RKO (cell line): ENCODE measurements around the gene RAB17.
"Not testable (repeated sequence)": the region's sequence is repeated elsewhere in the genome, so short reads cannot be mapped to it uniquely, and the experiment has no call there.

Experiments used
- DNase-seq: peaks from one replicate; pipeline ENCODE4 v3.0.0-alpha.2; 2016; ENCODE audit warnings: low spot score

Gene RAB17

DNA sequence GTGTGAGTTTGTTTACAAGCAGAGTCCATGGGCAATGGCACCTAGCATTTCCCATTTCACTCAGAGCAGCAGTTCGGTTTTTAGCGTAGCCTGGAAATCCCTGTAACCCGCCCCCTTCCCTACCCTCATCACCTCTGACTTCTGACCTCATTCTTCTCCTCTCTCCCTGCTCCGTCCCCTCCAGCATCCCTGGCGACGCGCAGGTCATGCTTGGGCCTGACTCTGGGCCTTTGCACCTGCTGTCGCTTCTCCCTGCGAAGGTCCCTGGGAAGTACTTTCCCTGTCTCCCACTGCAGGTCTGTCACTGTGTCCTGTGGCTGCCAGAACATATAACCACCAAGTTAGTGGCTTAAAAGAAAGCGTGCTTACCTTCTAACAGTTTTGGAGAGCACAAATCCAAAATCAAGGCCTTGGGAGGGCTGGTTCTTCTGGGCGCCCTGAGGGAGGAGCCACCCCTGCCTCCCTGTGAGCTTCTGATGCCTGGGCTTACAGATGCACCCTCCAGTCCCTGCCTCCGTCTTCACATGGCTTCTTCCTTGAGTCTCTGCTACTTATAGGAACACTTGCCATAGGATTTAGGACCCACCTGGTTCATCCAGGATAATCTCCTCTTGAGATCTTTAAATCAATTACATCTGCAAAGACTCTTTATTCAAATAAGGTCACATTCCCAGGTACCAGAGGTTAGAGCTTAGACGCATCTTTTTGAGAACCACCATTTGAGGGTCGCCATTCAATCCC is 8.1 kb upstream of the RAB17 start:
- no peak for DNase-seq

DNA sequence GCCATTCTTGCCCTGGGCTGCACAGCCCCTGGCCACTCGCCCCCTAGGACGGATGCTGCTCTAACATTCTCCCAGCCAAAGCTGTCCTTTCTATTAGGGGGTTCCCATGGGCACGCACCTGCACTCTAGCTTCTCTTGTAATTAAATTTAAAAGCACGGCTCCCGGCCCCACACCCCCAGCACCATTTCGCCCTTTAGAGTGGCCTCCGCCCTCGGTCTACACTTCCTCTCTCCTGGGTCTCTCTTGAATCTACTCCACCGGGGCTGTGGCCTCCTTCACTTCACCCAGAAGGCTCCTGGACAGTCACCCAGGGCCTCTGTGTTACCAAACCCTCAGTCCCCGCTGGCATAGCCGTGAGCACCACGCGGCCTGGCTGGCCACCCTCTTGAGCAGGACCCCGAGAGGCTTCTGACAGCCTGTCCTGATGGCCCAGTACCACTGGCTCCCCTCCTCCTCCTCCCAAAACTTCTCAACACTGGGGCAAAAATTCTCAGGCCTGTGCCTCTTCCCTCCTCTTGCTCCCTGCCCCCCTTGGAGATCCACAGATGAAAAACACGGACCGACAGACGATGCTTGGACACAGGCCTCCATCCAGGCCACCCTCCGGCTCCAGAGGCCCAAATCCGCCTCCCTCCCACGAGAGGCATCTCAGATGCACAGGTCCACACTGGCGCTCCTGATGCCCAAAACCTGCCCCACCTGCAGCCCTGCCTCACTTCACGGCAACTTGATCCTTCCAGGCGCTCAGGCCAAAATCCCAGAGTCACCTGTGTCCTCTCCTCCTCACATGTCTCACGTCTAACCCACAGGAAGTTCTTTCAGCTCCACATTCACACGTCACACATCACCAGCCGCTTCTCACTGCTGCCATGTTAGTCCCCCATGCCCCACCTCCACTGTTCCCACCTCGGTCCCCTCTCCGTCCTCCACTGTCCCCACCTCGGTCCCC is 6.9 kb upstream of the RAB17 start:
- DNase-seq, result no peak

DNA sequence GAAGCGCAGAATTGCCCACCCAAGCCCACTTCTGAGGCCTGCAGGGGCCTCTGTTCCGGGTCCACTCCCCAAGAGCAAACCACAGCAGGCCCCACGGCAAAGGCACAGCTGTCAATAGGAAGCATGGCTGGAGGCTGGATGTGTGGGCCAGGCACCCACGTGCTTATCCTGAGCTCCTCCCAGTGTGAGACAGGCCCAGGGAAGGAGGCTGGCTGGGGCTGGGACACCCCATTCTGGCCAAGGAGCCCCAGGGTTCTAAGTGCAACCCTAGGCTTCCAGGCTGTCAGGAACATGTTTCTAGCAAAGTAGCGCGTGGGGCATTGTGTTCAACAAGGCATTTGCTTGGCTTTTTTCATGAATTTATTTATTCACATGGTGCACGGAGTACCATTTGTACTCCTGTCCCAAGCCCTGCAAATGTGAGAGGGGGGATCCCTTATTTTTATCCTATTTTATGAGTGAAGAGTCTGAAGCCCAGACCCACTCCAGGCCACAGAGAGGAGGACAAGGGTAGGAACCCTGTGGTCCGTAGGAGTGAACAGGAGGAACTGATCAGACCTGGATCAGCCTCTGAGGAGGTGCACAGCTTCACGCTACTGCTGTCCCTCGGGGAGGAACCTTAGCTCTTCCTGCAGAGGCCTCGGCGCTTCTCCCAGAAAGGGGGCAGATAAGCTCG is 6.1 kb upstream of the RAB17 start:
- DNase-seq, result no peak

DNA sequence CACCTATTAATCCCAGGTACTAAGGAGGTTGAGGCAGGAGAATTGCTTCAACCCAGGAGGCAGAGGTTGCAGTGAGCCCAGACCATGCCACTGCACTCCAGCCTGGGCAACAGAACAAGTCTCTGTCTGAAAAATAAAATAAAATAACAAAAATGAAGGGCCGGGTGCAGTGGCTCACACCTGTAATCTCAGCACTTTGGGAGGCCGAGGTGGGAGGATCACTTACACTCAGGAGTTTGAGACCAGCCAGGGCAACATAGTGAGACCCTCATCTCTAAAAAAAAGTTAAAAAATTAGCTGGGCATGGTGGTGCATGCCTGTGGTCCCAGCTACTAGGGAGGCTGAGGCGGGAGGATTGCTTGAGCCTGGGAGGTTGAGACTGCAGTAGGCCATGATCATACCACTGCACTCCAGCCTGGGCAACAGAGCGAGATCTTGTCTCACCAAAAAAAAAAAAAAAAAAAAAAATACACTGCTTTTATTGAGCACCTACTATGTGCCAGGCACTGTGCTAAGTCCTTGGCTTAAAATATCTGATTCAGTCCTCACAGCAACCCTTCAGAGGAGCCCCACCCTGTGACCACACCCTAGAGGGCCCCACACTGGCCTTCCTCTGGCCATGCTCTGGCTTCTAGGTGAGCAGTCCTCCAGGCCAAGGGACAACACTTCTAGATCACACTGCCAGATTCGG is 5.4 kb upstream of the RAB17 start:
- not testable (repeated sequence) for DNase-seq

DNA sequence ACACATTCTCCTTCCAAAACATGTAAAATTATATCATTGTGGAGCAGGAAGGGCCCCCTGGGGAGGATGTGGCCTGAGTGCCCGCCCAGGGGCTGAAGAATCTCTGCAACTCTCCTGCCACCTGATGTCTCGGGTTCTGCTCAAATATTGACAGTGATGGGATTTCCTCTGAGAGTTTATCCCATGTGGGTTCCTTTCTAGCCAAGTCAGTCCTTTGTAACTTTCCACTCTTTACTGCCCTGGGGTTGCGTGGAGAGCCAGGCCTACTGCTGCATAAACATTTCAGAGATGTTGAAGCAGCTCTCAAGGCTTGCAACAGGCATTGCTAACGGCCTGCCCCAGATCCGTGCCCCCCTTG is 4.0 kb upstream of the RAB17 start:
- no peak for DNase-seq

DNA sequence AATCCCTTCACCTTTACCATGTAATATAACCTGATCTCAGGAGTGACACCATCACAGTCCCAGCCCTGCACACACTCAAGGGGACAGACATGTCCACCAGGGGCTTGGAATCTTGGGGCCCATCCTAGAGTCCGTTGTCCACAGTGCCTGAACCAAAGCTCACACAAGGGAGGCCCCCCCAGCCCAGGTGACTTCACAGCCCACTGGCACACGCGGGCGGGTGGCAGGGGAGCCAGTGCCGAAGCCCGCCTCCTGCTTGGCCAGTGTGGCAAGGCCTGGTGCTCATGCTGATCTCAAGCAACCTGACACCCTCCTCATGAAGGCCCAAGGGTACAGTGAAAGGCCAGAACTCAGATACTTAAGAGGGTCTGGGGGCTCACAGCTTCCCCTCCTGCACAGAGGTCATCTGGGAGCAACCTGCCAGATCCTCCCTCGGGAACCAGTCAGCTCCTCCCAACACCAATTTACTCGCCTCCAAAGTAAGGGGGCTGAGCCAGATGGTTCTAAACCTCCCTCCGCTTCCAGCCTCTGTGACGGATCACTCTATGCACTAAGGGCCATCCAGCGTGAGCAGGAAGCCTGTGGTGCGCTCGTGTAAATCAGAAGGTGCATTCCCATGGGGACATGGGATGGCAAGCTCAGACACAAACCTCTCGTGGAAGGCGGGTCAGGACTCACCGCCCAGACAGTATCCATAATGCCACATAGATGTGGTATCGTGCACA is 3.2 kb upstream of the RAB17 start:
- DNase-seq, result no peak

DNA sequence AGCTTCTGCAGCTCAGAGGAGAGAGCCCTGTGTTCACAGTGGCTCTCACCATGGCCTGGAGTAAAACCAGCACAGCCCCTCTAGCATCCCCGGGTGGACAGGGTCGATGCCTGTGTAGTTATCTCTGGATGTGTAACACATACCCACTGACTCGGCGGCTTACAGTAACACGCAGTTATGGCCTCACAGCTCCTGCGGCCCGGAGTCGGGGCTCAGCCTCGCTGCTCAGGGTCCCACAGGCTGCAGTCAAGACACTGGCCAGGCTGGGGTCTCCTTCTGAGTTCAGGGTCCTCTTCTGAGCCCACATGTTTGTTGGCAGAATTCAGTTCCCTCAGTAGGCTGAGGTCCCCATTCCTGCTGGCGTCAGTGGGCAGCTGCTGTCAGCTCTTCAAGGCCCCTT is 2.5 kb upstream of the RAB17 start:
- no peak for DNase-seq

DNA sequence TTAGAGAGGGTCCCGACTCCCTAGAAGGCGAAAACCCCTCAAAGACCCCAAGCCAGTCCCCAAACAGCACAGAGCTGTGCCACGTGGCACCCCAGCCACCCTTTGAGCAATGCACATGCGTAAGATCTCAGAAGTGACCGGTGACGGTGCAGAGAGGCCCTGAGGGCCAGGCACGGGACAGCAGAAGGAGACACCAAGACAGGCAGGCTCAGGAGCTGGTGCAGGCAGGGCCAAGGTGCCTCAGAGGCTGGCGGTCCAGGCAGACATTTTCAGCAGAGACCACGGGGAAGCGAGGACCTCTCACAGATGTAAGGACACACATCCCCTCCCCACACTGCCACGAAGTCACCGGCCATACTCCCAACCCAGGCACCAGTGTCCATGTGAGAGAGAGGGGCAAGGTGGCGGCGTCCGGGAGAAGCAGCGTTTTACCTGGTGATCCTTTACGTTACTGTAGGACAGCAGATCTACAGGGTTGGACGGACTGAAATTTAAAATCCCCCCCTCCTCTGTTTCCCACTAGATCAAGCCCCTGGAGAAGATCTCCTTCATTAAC is 2.0 kb upstream of the RAB17 start:
- no peak for DNase-seq

DNA sequence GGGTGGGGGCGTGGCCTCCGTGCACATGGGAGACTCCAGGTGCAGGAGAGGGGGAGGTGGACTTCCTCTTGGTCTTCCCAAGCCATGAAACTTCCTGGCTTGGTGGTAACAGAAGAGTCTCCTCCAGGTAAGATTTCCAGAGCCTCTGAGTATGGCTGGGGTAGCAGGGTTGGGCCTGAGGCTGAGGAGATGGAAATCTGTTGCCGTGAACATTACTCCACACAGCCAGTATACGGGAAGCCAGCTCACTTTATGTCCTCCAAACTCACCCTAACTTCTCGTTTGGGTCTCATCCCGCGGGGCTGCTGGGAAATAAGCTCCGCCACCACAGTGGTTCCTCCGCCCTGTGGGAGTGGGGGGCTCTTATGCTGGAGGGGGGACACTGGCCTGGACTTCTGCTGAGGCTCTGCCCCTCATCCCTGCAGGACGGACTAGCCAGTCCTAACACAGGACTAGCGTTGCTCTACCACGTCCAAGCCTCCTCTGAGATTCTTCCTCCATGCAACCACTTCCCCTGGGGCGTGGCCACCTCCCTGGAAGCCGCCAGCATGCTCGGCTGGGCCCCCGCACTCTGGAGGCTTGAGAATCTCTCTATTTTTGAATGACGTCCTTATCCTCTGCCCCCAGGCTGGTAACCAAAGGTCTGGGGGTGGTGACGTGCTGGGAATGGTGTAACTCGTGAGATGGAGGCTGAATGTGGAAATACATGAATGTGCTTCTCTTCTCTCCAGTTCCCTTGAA is 777 bp upstream of the RAB17 start:
- no peak for DNase-seq

DNA sequence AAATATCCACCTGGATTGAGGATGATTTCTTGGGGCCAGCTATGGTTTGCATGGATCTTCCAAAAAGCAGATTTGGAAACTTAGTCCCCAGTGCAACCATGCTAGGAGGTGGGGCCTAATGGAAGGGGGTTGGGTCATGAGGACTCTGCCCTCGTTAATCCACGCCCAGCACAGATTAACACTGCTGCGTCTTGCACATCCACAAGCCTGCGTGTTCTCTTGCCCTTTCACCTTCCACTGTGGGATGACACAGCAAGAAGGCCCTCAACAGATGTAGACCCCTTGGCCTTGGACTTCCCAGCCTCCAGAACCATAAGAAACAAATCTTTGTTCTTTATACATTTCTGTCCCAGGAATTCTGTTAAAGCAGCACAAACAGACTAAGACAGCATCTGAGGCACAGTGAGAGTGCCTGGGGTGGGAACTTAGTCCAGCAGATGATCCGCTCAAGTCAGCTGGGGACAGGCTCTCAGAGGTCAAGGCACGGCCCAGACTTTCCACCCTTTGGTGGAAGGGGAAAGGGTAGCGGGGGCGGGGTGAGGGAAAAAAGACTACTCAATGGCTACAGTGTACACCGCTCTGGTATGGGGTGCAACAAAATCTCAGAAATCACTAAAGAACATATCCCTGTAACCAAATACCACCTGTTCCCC is 2.4 kb downstream of the RAB17 start:
- no peak for DNase-seq

DNA sequence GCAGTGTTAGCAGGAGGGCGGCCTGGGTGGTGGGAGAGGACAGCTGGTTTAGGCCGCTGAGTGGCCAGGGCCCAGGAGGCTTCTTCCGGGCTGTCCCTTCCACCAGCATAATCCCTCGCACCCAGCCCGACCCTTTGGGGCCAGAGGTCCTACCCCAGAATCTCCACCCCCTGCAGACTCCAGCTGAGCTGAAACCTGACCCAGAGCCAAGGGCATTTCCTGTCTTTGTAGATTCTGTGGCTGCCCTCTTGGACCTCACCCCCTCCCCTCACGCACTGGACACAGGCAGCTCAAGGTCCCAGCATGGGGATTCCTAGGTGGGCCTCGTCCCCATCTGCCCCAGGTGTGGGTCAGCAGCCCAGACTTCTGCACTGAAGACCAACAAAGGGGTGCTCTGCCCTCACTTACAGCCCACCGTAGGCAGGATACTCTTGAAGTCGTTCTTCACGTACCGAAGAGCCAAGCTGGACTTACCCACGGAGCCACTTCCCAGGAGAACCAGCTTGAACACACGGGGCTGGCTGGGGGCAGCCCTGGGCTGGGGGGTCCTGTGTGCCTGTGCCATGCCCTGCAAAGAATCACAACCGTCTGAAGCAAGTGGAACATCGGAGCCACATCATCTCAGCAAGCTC is 4.8 kb downstream of the RAB17 start:
- no peak for DNase-seq

DNA sequence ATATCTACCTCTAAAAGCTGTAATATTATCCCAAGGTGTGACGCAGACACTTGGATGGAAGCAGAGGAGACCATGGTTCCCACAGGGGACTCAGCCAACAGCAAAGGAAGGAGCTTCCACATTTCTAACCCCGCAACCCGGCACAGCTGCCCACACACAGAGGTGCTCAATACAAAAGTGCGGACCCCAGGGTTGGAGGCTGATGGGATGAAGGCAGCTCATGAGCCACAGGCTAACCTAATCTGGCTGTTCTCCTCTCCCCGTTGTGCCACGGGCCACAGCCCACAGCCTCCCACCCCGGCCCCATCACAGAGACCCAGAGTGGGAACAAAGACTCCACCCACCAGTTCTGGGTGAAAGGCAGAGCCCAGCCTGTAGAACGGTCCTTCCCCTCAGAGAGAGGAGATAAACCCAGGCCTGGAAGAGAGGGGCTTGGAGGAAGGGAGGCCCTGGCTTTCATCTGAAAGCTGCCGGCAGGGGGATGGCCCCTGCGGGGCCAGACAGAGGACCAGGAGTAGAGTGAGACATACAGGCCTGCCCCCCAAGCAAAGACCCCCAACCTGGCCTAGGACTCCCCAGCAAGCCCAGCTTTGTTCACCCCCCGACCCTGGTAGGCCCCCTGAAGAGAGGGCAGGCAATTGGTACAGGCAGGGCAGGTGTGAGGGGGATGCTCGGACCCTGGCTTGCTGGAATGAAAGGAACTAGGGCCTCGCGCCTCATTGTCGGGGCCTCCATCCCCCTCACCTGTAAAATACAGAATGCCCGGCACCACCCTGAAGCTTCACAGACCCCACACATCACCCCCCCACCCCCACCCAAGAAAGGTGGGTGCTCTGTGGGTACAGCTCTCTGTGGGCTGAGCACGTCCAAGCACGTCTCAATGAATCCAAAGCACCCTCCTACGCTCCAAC is 6.9 kb downstream of the RAB17 start:
- no peak for DNase-seq

DNA sequence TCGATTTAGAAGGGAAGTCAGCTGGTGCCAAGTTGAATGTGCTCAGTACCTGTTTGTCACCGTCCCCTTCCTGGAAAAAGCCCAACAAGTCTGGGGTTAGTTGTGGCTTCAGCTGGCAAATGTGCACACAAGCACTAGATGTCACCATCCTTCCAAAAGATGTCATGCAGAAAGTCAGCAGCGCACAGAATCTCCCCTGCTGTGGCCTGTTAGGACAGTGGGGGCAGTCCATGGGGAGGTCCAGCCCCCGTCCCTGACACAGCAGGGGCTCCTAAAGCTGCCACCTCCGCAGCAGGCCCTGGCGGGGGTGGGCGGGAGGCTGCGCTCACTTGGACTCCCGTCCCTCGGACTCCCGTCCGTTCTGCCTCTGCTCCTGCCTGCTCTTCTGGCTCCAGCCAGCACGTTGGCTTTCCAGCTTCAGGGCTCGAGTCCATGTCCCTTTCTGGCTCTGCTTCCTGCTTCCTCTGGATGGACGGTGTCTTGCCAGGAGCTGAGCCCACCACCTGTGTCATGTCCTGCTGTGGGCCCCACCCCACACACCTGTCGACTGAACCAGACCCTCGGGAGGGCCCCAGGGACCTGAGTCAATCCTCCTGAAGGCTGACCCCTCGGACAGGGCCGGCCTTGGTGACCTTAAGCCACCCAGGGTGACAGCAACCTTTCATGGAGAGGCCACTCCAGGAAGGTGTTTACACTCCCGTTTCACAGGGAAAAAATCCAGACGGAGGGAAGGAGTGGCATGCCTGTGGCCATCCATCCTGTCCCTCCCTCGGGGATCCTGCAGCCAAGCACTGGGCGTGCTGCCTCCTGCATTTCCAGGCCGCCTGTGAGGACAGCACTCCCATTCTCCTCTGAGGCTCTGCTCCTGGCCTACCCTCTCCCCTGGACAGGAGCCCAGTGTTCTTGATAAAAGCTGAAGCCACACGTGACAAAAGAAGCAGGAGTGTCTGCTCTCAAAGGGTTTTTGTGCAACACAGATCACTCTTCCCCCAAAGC is 8.5 kb downstream of the RAB17 start:
- no peak for DNase-seq

DNA sequence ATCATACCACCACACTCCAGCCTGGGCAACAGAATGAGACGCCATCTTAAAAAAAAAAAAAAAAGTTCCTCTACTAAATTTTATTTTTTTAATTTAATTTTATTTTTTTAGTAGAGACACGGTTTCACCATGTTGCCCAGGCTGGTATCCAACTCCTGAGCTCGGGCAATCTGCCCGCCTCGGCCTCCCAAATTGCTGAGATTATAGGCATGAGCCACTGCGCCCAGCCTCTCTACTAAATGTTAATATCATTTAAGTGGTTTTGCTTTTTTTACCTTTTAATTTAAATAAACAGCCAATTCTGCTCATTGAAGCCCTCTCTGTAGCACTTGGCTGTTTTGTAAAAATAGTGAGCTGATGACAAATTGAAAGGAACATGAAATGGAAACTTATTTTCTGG is 9.2 kb downstream of the RAB17 start:
- no peak for DNase-seq

DNA sequence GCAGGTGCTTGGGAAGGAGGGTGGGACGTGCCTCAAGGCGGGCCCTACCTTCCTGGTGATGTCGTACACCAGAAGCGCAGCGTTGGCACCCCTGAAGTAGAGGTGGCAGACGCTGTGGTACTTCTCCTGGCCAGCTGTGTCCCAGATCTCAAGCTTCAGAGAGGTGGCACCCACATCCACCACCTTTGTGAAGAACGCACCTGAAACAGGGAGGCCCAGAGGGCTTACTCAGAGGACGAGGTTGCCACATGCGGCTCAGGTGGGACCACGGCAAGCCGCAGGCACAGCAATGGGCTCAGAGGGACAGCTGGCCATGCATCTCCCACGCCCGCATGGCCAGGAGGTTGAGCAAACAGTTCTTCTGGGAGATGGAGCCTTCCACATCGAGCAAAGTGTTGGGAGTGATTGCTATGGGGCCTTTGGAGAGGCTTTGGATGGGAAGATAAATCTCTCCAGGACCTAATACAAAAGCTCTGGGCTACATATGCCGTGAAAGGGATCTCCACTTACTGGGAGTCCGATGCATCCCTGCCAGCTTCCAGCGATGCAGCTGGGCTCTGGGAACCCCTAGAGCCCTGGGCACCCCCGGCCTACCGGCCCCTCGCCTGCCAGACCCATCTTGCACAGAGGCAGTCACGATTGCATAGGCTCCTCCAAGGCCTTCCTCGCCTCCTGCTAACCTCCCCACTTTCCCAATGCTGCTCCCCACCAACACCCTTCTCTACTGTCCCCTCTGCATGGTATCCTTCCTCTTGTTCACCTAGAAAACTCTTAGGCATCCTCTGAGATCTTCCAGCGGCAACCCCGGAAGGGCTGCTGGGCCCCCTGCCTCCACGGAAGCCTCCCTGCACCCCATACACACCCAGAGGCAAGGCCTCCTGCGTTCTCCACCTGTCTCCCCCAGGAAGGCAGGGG is 12.3 kb downstream of the RAB17 start:
- DNase-seq, result no peak

DNA sequence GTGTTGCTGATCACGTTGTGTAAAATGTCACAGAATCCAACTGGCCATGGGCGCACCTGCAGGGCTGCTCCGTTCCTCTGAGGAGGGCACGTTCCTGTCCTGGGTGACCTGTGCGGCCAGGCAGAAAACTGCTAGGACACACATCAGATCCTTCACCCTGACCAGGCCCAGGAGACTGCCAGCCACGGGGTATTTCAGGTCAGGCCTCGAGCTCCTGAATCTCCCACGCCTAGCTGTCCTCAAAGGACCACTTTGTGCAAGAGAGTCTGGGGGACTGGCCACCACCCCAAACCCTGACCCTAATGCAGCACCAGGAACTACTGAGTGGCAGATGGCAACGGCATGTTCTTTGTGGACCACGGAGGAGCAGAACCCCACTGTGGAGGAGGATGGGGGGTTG is 13.1 kb downstream of the RAB17 start:
- DNase-seq, result no peak
